WERI-Rb-1 (cell line): ENCODE results near the gene KRT25.

ENCODE experiments used
- DNase-seq: peaks from one replicate; pipeline ENCODE4 v3.0.0-alpha.2; 2020
- H3K27ac ChIP-seq: fragments of 250-450 bp; sonication (Bioruptor Pico); 2 replicates; pipeline ENCODE4 v1.5.1; 2020; ENCODE audit warnings: mild to moderate bottlenecking, moderate library complexity
- H3K27me3 ChIP-seq: fragments of 250-450 bp; sonication (Bioruptor Pico); 2 replicates; pipeline ENCODE4 v1.5.1; 2021; ENCODE audit warnings: mild to moderate bottlenecking, low read depth, moderate library complexity; ENCODE audit not compliant: insufficient read depth, severe bottlenecking
- H3K36me3 ChIP-seq: fragments of 250-450 bp; sonication (Bioruptor Pico); 2 replicates; pipeline ENCODE4 v1.5.1; 2020; ENCODE audit warnings: mild to moderate bottlenecking, moderate library complexity
- H3K4me3 ChIP-seq: 2 replicates; pipeline ENCODE4 v1.5.1; 2011; ENCODE audit warnings: low read depth, mild to moderate bottlenecking, control low read depth, low read length
- H3K9me3 ChIP-seq: fragments of 250-450 bp; sonication (Bioruptor Pico); 2 replicates; pipeline ENCODE4 v1.5.1; 2021; ENCODE audit warnings: mild to moderate bottlenecking, moderate library complexity; ENCODE audit not compliant: severe bottlenecking
- CTCF ChIP-seq: IDR thresholded peaks from 2 replicates; pipeline ENCODE4 v1.5.1; 2011; ENCODE audit warnings: low read depth, mild to moderate bottlenecking, control low read depth, inconsistent platforms, low read length

KRT25 gene

GRCh38 chr17:40782450-40782849 lies 27.3 kb upstream of the KRT25 start, which contains the start of gene KRT27:
Gene KRT27, minus strand, starts transcription at chr17:40782550. Its CDS starts 57 bp downstream, at chr17:40782493.
- no peak for TF ChIP-seq CTCF
- Histone ChIP-seq H3K9me3 (peaks cover 15% of the 10 kb centered on the region), H3K4me3 (no peak within 1 kb of the TSS), H3K27me3 (peaks cover 96% of the 10 kb centered on the region), H3K36me3 (no peaks in the 10 kb centered on the region), H3K27ac (no peak within 1 kb of the TSS)
- no peak for DNase-seq

- TF ChIP-seq CTCF: no peak
- no peaks in the 10 kb centered on the region for H3K36me3 ChIP-seq
- H3K27ac ChIP-seq: no peak overlapping the region
- H3K9me3 ChIP-seq: peaks cover 11% of the 10 kb centered on the region
- H3K27me3 ChIP-seq: peaks cover 98% of the 10 kb centered on the region
- DNase-seq: no peak
- H3K4me3 ChIP-seq: no peak overlapping the region
Measured at GRCh38 chr17:40779181-40779909, 24.2 kb upstream of the KRT25 start.

GRCh38 chr17:40778461-40778860 lies 23.3 kb upstream of the KRT25 start:
- no peaks in the 10 kb centered on the region for H3K36me3 ChIP-seq
- H3K4me3 ChIP-seq: no peak overlapping the region
- no peak overlapping the region for H3K27ac ChIP-seq
- TF ChIP-seq CTCF: no peak
- H3K27me3 ChIP-seq: peaks cover 98% of the 10 kb centered on the region
- H3K9me3 ChIP-seq: peaks cover 11% of the 10 kb centered on the region
- DNase-seq: no peak

GRCh38 chr17:40777971-40778370 lies 22.8 kb upstream of the KRT25 start:
- TF ChIP-seq CTCF: no peak
- H3K27me3 ChIP-seq: peaks cover 98% of the 10 kb centered on the region
- H3K4me3 ChIP-seq: no peak overlapping the region
- DNase-seq: no peak
- no peak overlapping the region for H3K27ac ChIP-seq
- peaks cover 11% of the 10 kb centered on the region for H3K9me3 ChIP-seq
- H3K36me3 ChIP-seq: no peaks in the 10 kb centered on the region

GRCh38 chr17:40777459-40777858 lies 22.3 kb upstream of the KRT25 start:
- Histone ChIP-seq H3K27me3 (peaks cover 98% of the 10 kb centered on the region), H3K27ac (no peak overlapping the region), H3K36me3 (no peaks in the 10 kb centered on the region), H3K9me3 (peaks cover 11% of the 10 kb centered on the region), H3K4me3 (no peak overlapping the region)
- no peak for DNase-seq
- no peak for TF ChIP-seq CTCF

GRCh38 chr17:40775945-40776344 lies 20.8 kb upstream of the KRT25 start:
- Histone ChIP-seq H3K9me3 (peaks cover 11% of the 10 kb centered on the region), H3K27me3 (peaks cover 98% of the 10 kb centered on the region), H3K4me3 (no peak overlapping the region), H3K36me3 (no peaks in the 10 kb centered on the region), H3K27ac (no peak overlapping the region)
- TF ChIP-seq CTCF: no peak
- no peak for DNase-seq
